Neuronal stem cell (in vitro differentiated cells): ENCODE data around the gene METRNL.

Experiments
- DNase-seq: peaks from one replicate; pipeline ENCODE4 v3.0.0-alpha.2; 2013; ENCODE audit warnings: low spot score
- H2AFZ ChIP-seq: one replicate; pipeline ENCODE4 v1.6.1; 2013; ENCODE audit warnings: mild to moderate bottlenecking, low read length, inconsistent platforms
- H2AK5ac ChIP-seq: 2 replicates; pipeline ENCODE4 v1.6.1; 2013; ENCODE audit warnings: low read depth, mild to moderate bottlenecking, inconsistent platforms, low read length, moderate library complexity, mixed read lengths
- H2BK120ac ChIP-seq: 2 replicates; pipeline ENCODE4 v1.6.1; 2013; ENCODE audit warnings: low read depth, mild to moderate bottlenecking, inconsistent platforms, low read length, moderate library complexity, mixed read lengths
- H2BK12ac ChIP-seq: one replicate; pipeline ENCODE4 v1.6.1; 2013; ENCODE audit warnings: low read length, inconsistent platforms
- H2BK15ac ChIP-seq: 2 replicates; pipeline ENCODE4 v1.6.1; 2013; ENCODE audit warnings: mild to moderate bottlenecking, low read length, inconsistent platforms, mixed read lengths
- H2BK5ac ChIP-seq: one replicate; pipeline ENCODE4 v1.6.1; 2013; ENCODE audit warnings: inconsistent platforms, mild to moderate bottlenecking, low read length, moderate library complexity
- H3K14ac ChIP-seq: one replicate; pipeline ENCODE4 v1.6.1; 2013; ENCODE audit warnings: low read length, inconsistent platforms
- H3K18ac ChIP-seq: 2 replicates; pipeline ENCODE4 v1.6.1; 2013; ENCODE audit warnings: low read length, inconsistent platforms
- H3K23ac ChIP-seq: 2 replicates; pipeline ENCODE4 v1.6.1; 2013; ENCODE audit warnings: low read depth, mild to moderate bottlenecking, mixed read lengths, low read length, inconsistent platforms; ENCODE audit not compliant: poor library complexity
- H3K27ac ChIP-seq: replicated peaks from 3 replicates; pipeline ENCODE4 v1.5.1; 2013; ENCODE audit warnings: low read length, inconsistent platforms
- H3K27me3 ChIP-seq, 3 experiments: 2 replicates each; pipeline ENCODE4 v1.6.1; 2013; ENCODE audit warnings: low read length in 3 of 3, mild to moderate bottlenecking in 2 of 3, inconsistent platforms in 1 of 3, low read depth in 1 of 3, mixed read lengths in 1 of 3, moderate library complexity in 1 of 3; ENCODE audit not compliant: control insufficient read depth in 3 of 3, insufficient read depth in 3 of 3
- H3K36me3 ChIP-seq, 2 donors: replicated peaks in 1 of 2; 2 replicates each; pipeline ENCODE4 v1.6.1; 2013; ENCODE audit warnings: low read length in 2 of 2; ENCODE audit not compliant: control insufficient read depth in 2 of 2, insufficient read depth in 2 of 2
- H3K4ac ChIP-seq: 2 replicates; pipeline ENCODE4 v1.6.1; 2013; ENCODE audit warnings: inconsistent platforms, mild to moderate bottlenecking, low read length, moderate library complexity
- H3K4me1 ChIP-seq, 2 donors: 1 replicate in 1 of 2; 2 replicates in 1 of 2; pipeline ENCODE4 v1.6.1; 2013; ENCODE audit warnings: low read length in 2 of 2, low read depth in 1 of 2; ENCODE audit not compliant: control insufficient read depth in 2 of 2, insufficient read depth in 1 of 2
- H3K4me2 ChIP-seq: one replicate; pipeline ENCODE4 v1.6.1; 2013; ENCODE audit warnings: mild to moderate bottlenecking, low read length, inconsistent platforms; ENCODE audit not compliant: insufficient read depth, poor library complexity, severe bottlenecking
- H3K4me3 ChIP-seq, 2 donors: 2 replicates each; pipeline ENCODE4 v1.5.1; 2013; ENCODE audit warnings: low read length in 2 of 2, mild to moderate bottlenecking in 2 of 2, inconsistent platforms in 1 of 2, moderate library complexity in 1 of 2
- H3K79me1 ChIP-seq: one replicate; pipeline ENCODE4 v1.6.1; 2013; ENCODE audit warnings: low read depth, mild to moderate bottlenecking, inconsistent platforms, low read length, moderate library complexity
- H3K9ac ChIP-seq: one replicate; pipeline ENCODE4 v1.6.1; 2013; ENCODE audit warnings: mild to moderate bottlenecking, low read depth, low read length, inconsistent platforms; ENCODE audit not compliant: poor library complexity
- H3K9me3 ChIP-seq, 2 donors: replicated peaks in 1 of 2; 2 replicates each; pipeline versions ENCODE3 to v1.6.1; 2013; ENCODE audit warnings: low read length in 2 of 2, mild to moderate bottlenecking in 2 of 2, inconsistent platforms in 1 of 2, low read depth in 1 of 2, mixed read lengths in 1 of 2, moderate library complexity in 1 of 2; ENCODE audit not compliant: control insufficient read depth in 2 of 2, insufficient read depth in 1 of 2
- H4K8ac ChIP-seq: one replicate; pipeline ENCODE4 v1.6.1; 2013; ENCODE audit warnings: low read depth, mild to moderate bottlenecking, inconsistent platforms, low read length, moderate library complexity
- H4K91ac ChIP-seq: one replicate; pipeline ENCODE4 v1.6.1; 2013; ENCODE audit warnings: low read length, low read depth, mild to moderate bottlenecking, inconsistent platforms; ENCODE audit not compliant: poor library complexity
- WGBS, 2 donors: extraction: QIAGEN DNeasy Blood & Tissue Kit; methylation state at CpG; one replicate each; pipeline ENCODE4 v1.1.7; 2013; ENCODE audit warnings: missing lambda C conversion rate in 2 of 2, mixed read lengths in 1 of 2; ENCODE audit not compliant: insufficient read length in 2 of 2, insufficient replicate concordance in 1 of 2; ENCODE audit errors: extremely low coverage in 2 of 2; 5-methylcytosine and 5-hydroxymethylcytosine counted together

The METRNL gene

GRCh38 chr17:83143817-83144231 lies 64.4 kb downstream of the METRNL start:
- no CpG with 5 or more reads among the region's 10 CpGs for WGBS, 2 donors
- H4K8ac ChIP-seq: no peak overlapping the region
- no peak overlapping the region for H2BK120ac ChIP-seq
- no peaks in the 10 kb centered on the region for H3K36me3 ChIP-seq
- H3K27me3 ChIP-seq: no peaks in the 10 kb centered on the region
- no peak overlapping the region for H3K4me3 ChIP-seq
- H3K79me1 ChIP-seq: no peaks in the 10 kb centered on the region
- H2BK12ac ChIP-seq: no peak overlapping the region
- H3K18ac ChIP-seq: no peak overlapping the region
- no peak overlapping the region for H3K27ac ChIP-seq
- H2BK15ac ChIP-seq: no peak overlapping the region
- no peak overlapping the region for H3K4me2 ChIP-seq
- peaks cover 13 to 17% of the 10 kb centered on the region in 2 donors for H3K9me3 ChIP-seq
- H3K4me1 ChIP-seq: peaks cover 0 to 4% of the 10 kb centered on the region in 2 donors
- H2BK5ac ChIP-seq: no peak overlapping the region
- no peak overlapping the region for H4K91ac ChIP-seq
- H3K23ac ChIP-seq: no peak overlapping the region
- H3K9ac ChIP-seq: no peak overlapping the region
- no peak overlapping the region for H3K14ac ChIP-seq
- DNase-seq: no peak
- no peak overlapping the region for H2AK5ac ChIP-seq
- H3K4ac ChIP-seq: no peak overlapping the region
- H2AFZ ChIP-seq: no peak overlapping the region
